ENCODE data around the gene EHMT1. TPM values are rescaled to one million over a fixed set of nuclear protein-coding genes. Genes with fewer than 3 reads are reported as not detected.
"Not testable (repeated sequence)": the region's sequence is repeated elsewhere in the genome, so short reads cannot be mapped to it uniquely, and the experiment has no call there.

The EHMT1 gene
- polyA plus RNA-seq, 2 of the 4 experiments (the other 2 are of a cell fraction): 41.3 to 48.0 TPM

- WGBS (ENCODE audit: missing lambda C conversion rate): 15% methylated on average over 16 of the region's 19 CpGs
- DNase-seq (ENCODE audit: low read depth in 1 of 2, low spot score in 1 of 2) (no peak), FAIRE-seq (no peak), ATAC-seq (no peak)
- TF ChIP-seq TFCP2L1 (CRISPR knock-in tag; IDR thresholded peaks at IDR 0.05) (no peak), SREBF2 (IDR thresholded peaks at IDR 0.05) (no peak), SMC3 (IDR thresholded peaks at IDR 0.05) (no peak), NR3C1 (IDR thresholded peaks at IDR 0.05) (no peak), ESRRA (IDR thresholded peaks at IDR 0.05; ENCODE audit: borderline replicate concordance, low read length) (no peak), FOSB (CRISPR knock-in tag; IDR thresholded peaks at IDR 0.05) (no peak), HEYL (CRISPR knock-in tag; IDR thresholded peaks at IDR 0.05) (no peak), ZNF302 (CRISPR knock-in tag; IDR thresholded peaks at IDR 0.05) (no peak), HOXB13 (CRISPR knock-in tag; IDR thresholded peaks at IDR 0.05; ENCODE audit: low read depth) (no peak), NPAS2 (CRISPR knock-in tag; IDR thresholded peaks at IDR 0.05; ENCODE audit: borderline replicate concordance) (no peak), JUN (IDR thresholded peaks at IDR 0.05) (no peak), EHF (CRISPR knock-in tag; IDR thresholded peaks at IDR 0.05) (no peak), HDAC2 (IDR thresholded peaks at IDR 0.05) (no peak), RAD21 (conservative IDR thresholded peaks at IDR 0.05 in 1 of 2, IDR thresholded peaks at IDR 0.05 in 1 of 2) (no peak), HOXB5 (CRISPR knock-in tag; IDR thresholded peaks at IDR 0.05) (no peak), CBX8 (IDR thresholded peaks at IDR 0.05) (no peak), USF2 (IDR thresholded peaks at IDR 0.05) (no peak), JUNB (IDR thresholded peaks at IDR 0.05) (no peak), ZC3H11A (IDR thresholded peaks at IDR 0.05) (no peak), BHLHE40 (IDR thresholded peaks at IDR 0.05; ENCODE audit: low read depth, low read length) (no peak)
- ChIA-PET POLR2A (no interaction called here), CTCF (interaction anchor here (1.0 to 1.3 kb wide), 2 partner anchors 12 to 31 kb away, joined by 3 read pairs; no protein-coding TSS in a partner anchor)
- Histone ChIP-seq H3K27ac (no peak overlapping the region), H3K4me1 (no peaks in the 10 kb centered on the region), H3K4me2 (no peak overlapping the region), H3K4me3 (no peak overlapping the region), H3K9me3 (no peaks in the 10 kb centered on the region)
Observed at GRCh38 chr9:137881591-137882505, 263.0 kb downstream of the EHMT1 start.

DNA sequence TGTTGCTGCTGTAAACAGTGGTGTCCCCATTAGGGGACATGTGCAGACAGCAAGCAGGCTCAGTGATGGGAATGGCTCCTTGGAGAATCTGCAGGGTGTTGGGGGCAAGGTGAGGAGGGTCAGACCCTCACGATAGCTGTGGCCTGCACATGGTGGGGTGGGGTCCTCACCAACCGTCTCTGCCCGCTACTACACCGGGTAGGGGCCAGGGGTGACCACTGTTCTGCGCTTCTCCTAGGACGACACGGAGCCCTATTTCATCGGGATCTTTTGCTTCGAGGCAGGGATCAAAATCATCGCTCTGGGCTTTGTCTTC, 263.7 kb downstream of the EHMT1 start:
- TF ChIP-seq JUN (IDR thresholded peaks at IDR 0.05): no peak
- TF ChIP-seq HEYL (CRISPR knock-in tag; IDR thresholded peaks at IDR 0.05): no peak
- no peak for TF ChIP-seq USF2 (IDR thresholded peaks at IDR 0.05)
- no peak for TF ChIP-seq HES2 (IDR thresholded peaks at IDR 0.05)
- TF ChIP-seq ZNF302 (CRISPR knock-in tag; IDR thresholded peaks at IDR 0.05): no peak
- TF ChIP-seq TFCP2L1 (CRISPR knock-in tag; IDR thresholded peaks at IDR 0.05): no peak
- TF ChIP-seq FOSL2 (IDR thresholded peaks at IDR 0.05): no peak
- TF ChIP-seq FOSL2 (CRISPR knock-in tag; IDR thresholded peaks at IDR 0.05): no peak
- TF ChIP-seq SREBF2 (IDR thresholded peaks at IDR 0.05): no peak
- TF ChIP-seq JUNB (IDR thresholded peaks at IDR 0.05): no peak
- TF ChIP-seq EHF (CRISPR knock-in tag; IDR thresholded peaks at IDR 0.05): no peak
- no peak for TF ChIP-seq HDAC2 (IDR thresholded peaks at IDR 0.05)
- no peak for TF ChIP-seq PBX3 (IDR thresholded peaks at IDR 0.05)
- no peak for TF ChIP-seq HMGXB4 (CRISPR knock-in tag; IDR thresholded peaks at IDR 0.05; ENCODE audit: borderline replicate concordance)
- TF ChIP-seq ZC3H11A (IDR thresholded peaks at IDR 0.05): no peak
- no peak for TF ChIP-seq HOXB13 (CRISPR knock-in tag; IDR thresholded peaks at IDR 0.05; ENCODE audit: low read depth)
- no peak for TF ChIP-seq EHMT2 (IDR thresholded peaks at IDR 0.05; ENCODE audit: low read depth)
- no peak for FAIRE-seq
- Histone ChIP-seq H3K4me3 (no peak overlapping the region), H3K4me2 (no peak overlapping the region), H3K9me3 (no peaks in the 10 kb centered on the region), H3K4me1 (no peaks in the 10 kb centered on the region), H3K27ac (no peak overlapping the region)
- CTCF ChIA-PET: no interaction called here
- no peak for DNase-seq (ENCODE audit: low read depth in 1 of 2, low spot score in 1 of 2)
- ATAC-seq: no peak
- 41% methylated on average over 9 of the region's 10 CpGs for WGBS (ENCODE audit: missing lambda C conversion rate)
- POLR2A ChIA-PET: no interaction called here

DNA sequence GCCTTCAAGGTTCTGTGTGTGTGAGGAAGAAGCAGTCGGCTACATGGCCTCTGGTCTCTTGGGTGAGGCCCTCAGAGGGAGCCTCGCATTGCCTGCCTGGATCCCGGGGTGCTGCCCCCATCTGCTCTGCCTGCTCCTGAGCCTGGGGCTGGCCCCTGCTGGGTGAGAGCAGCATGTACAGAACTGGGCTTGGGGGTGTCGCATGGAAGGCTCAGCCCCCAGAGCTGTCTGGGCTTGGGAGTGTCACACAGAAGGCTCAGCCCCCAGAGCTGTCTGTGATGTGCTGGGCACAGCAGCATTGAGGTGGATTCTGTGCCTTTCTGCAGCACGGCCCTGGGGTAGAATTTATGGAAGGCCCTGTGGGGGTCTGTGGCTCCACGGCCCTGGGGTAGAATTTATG, 265.2 kb downstream of the EHMT1 start:
- ATAC-seq; POLR2A ChIA-PET; DNase-seq (ENCODE audit: low read depth in 1 of 2, low spot score in 1 of 2); H3K27ac ChIP-seq; H3K4me1 ChIP-seq; H3K4me2 ChIP-seq; H3K9me3 ChIP-seq; FAIRE-seq; H3K4me3 ChIP-seq: not testable (repeated sequence)
- WGBS (ENCODE audit: missing lambda C conversion rate): no CpG with 5 or more reads among the region's 6 CpGs
- CTCF ChIA-PET: interaction anchor here (0.7 kb wide), 1 partner anchor 8 kb away, joined by 3 read pairs; no protein-coding TSS in a partner anchor

Data from A549 (cell line).